GM19025 (cell line): ENCODE data around the gene CCNY.

Experiments
- ATAC-seq: cut with Tn5 transposase; IDR thresholded peaks from one replicate; pipeline ENCODE4 v1.9.1; 2021; ENCODE audit warnings: mild to moderate bottlenecking, low read depth, moderate library complexity; ENCODE audit not compliant: unreplicated experiment

CCNY gene

GRCh38 chr10:35607475-35608327, 271.4 kb downstream of the CCNY start:
- ATAC-seq: no peak

- no peak for ATAC-seq
Observed at GRCh38 chr10:35608328-35608672, 272.0 kb downstream of the CCNY start.

- no peak for ATAC-seq
Observed at GRCh38 chr10:35611750-35612149, 275.4 kb downstream of the CCNY start.

- no peak for ATAC-seq
Observed at GRCh38 chr10:35612385-35613106, 276.2 kb downstream of the CCNY start.

GRCh38 chr10:35613107-35613440, 276.8 kb downstream of the CCNY start:
- ATAC-seq: no peak

- no peak for ATAC-seq
Observed at GRCh38 chr10:35613597-35614226, 277.4 kb downstream of the CCNY start.

- ATAC-seq: no peak
Observed at GRCh38 chr10:35614312-35614711, 278.0 kb downstream of the CCNY start.
